ENCODE measurements around the gene TP53I13. TPM values are rescaled to one million over a fixed set of nuclear protein-coding genes. Genes with fewer than 3 reads are reported as not detected.

TP53I13 gene
- total and polyA plus RNA-seq, 2 donors: 26.3 to 74.7 TPM

- no peak overlapping the region for H3K27ac ChIP-seq (ENCODE audit: low read depth)
- no peaks in the 10 kb centered on the region for H3K4me1 ChIP-seq (ENCODE audit: insufficient read depth)
- 49% methylated on average over 30 of the region's 30 CpGs for WGBS
- H3K36me3 ChIP-seq (ENCODE audit: insufficient read depth): peaks cover 4% of the 10 kb centered on the region
- peak overlapping the region; percentile 26 for H3K4me3 ChIP-seq (ENCODE audit: low read depth, low read length)
- no peak for DNase-seq (ENCODE audit: extremely low spot score)
Observed at GRCh38 chr17:29571883-29572681, 3.6 kb downstream of the TP53I13 start.

GRCh38 chr17:29572691-29573557 is 4.4 kb downstream of the TP53I13 start:
- H3K27ac ChIP-seq (ENCODE audit: low read depth): no peak overlapping the region
- peaks cover 4% of the 10 kb centered on the region for H3K36me3 ChIP-seq (ENCODE audit: insufficient read depth)
- WGBS: 20% methylated on average over 62 of the region's 62 CpGs
- H3K4me1 ChIP-seq (ENCODE audit: insufficient read depth): no peaks in the 10 kb centered on the region
- DNase-seq (ENCODE audit: extremely low spot score): no peak
- peak overlapping the region; percentile 26 for H3K4me3 ChIP-seq (ENCODE audit: low read depth, low read length)

- Histone ChIP-seq H3K4me1 (ENCODE audit: insufficient read depth) (no peaks in the 10 kb centered on the region), H3K27ac (ENCODE audit: low read depth) (no peak overlapping the region), H3K4me3 (ENCODE audit: low read depth, low read length) (no peak overlapping the region), H3K36me3 (ENCODE audit: insufficient read depth) (peaks cover 4% of the 10 kb centered on the region)
- DNase-seq (ENCODE audit: extremely low spot score): no peak
- WGBS: 83% methylated on average over 6 of the region's 6 CpGs
Observed at GRCh38 chr17:29573558-29573869, 5.0 kb downstream of the TP53I13 start.

DNA sequence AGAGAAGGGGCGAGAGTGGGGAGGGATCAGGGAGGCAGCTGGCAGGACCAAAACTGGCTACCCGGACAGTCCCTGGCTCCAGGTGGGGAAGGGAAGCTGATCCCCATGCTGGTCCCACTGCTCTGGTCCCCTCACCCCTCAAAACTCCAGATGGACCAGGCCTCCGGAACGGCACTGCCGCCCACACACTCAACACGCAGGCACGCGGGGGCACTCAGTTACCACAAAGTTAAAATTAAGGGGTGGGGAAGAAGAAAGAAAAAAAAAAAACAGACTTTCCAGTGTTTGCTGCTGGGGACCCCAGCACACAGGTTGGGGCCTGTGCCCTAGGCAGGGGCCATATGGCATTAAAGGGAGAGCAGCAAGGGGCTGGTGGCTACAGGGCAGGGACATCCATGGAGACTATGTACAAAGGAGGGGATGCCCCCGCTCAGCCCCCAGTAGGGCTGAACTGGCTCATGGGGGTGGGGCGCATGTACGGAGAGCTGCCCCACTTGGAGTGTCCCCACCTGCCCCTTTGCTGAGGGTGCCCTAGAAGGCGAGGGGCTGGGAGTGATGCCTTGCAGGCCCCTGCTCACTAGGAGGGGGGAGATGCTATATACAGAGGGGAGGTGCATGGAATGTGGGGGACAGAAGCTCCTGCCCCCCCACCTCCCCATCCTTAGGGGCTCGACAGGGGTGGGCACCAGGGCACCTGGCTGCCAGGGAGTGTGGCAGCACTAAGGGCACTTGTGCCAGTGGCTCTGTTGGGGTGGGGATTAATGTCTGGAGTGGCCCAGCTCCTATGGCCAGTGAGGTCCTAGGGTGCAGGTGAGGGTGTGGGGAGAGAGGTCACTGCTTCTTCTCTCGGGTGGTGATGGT is 5.6 kb downstream of the TP53I13 start:
- Histone ChIP-seq H3K4me3 (ENCODE audit: low read depth, low read length) (no peak overlapping the region), H3K4me1 (ENCODE audit: insufficient read depth) (no peaks in the 10 kb centered on the region), H3K27ac (ENCODE audit: low read depth) (no peak overlapping the region), H3K36me3 (ENCODE audit: insufficient read depth) (peaks cover 4% of the 10 kb centered on the region)
- no peak for DNase-seq (ENCODE audit: extremely low spot score)
- WGBS: 87% methylated on average over 14 of the region's 14 CpGs

DNA sequence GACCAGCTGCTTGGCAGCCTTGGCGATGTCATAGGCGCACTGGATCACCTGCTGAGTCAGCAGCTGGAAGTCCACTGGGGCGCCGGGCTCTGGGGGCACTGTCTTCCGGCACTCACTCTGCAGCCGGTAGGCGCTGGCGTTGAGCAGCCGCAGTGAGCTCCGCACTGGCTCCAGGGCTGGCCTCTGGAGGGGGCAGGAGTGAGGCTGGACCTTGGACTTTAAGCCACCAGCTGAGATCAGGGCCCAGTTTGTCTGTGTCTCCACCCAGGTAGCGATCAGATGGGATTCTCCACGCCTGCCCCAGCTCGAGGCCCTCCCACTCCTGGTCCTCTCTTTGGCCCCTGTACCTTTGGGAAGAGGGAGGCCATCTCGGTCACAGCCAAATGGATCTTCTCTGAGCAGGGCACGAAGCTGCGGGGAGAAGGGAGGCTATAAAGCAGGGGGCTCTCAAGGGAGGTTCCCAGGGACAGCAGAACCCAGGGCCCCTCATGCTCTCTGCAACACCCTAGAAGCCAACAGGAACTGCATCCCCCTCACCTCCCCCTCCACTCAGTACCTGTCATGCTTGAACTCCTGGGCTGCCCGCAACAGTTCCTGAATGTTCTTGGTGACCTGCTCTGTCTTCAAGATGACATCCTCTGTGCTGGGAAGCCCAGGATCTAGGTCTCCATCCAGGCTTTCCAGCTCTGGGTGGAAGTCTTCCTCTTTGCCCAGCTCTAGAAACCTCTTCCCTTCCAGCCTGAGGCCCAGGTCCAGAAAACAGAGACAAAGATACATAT is 6.4 kb downstream of the TP53I13 start:
- Histone ChIP-seq H3K4me3 (ENCODE audit: low read depth, low read length) (no peak overlapping the region), H3K4me1 (ENCODE audit: insufficient read depth) (no peaks in the 10 kb centered on the region), H3K36me3 (ENCODE audit: insufficient read depth) (peaks cover 4% of the 10 kb centered on the region), H3K27ac (ENCODE audit: low read depth) (no peak overlapping the region)
- DNase-seq (ENCODE audit: extremely low spot score): no peak
- 81% methylated on average over 17 of the region's 17 CpGs for WGBS

DNA sequence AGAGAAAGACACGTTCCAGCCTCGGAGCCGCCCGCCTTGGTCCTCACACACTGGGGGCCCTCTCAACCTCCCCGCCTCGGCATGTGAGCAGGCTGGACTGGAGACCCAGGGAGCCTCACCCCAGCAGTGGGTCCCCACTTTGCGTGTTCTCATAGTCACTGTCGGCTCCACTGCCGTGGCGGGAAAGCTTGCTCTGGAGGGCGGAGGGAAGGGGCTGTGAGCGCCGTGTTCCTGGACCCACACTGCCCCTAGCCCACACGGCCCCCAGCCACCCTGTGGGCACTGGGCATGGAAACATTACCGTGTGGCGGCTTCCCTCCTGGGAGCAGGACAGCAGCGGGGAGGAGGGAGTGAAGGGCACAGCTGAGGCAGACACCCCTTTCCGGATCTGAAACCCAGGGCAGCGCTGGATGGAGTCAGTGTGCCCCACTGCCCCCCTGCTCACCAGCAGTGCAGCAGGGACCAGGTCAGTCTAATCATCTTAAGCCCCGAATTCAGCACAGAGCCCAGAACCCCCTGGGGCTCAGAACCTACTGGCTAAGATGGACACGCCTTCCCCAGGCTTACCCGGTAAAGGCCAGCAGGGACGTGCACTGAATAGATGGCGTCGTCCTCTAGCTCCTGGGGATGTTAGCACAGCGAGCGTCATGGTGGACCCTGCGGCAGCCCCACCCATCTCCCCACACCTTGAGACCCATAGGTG is 7.2 kb downstream of the TP53I13 start:
- H3K36me3 ChIP-seq (ENCODE audit: insufficient read depth): peaks cover 4% of the 10 kb centered on the region
- H3K27ac ChIP-seq (ENCODE audit: low read depth): no peak overlapping the region

GRCh38 chr17:29576214-29577000 is 7.9 kb downstream of the TP53I13 start:
- H3K36me3 ChIP-seq (ENCODE audit: insufficient read depth): peaks cover 4% of the 10 kb centered on the region
- no peaks in the 10 kb centered on the region for H3K4me1 ChIP-seq (ENCODE audit: insufficient read depth)
- no peak overlapping the region for H3K4me3 ChIP-seq (ENCODE audit: low read depth, low read length)
- WGBS: 92% methylated on average over 37 of the region's 37 CpGs
- no peak overlapping the region for H3K27ac ChIP-seq (ENCODE audit: low read depth)
- DNase-seq (ENCODE audit: extremely low spot score): no peak

More for the DNA sequence above, 7.2 kb downstream of the TP53I13 start:
- Histone ChIP-seq H3K4me1 (ENCODE audit: insufficient read depth) (no peaks in the 10 kb centered on the region), H3K4me3 (ENCODE audit: low read depth, low read length) (no peak overlapping the region)
- 86% methylated on average over 28 of the region's 28 CpGs for WGBS
- no peak for DNase-seq (ENCODE audit: extremely low spot score)

DNA sequence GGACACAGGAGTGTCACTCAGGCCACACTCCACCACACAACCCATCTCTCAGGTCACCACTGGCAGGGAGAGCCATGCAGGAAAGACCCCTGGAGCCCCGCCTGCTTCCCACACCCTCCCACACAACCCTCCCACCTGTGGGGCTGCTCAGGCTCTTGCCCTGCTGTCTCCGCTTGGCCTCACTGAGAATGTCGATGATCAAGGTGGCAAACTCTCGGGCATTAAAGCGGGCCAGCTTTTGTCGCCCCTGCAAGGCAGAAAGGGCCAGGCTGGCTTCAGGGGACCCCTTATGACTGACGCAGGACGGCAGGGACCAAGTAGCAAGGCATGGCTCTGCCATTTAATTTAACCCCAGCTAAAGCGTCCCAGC is 8.5 kb downstream of the TP53I13 start:
- H3K4me3 ChIP-seq (ENCODE audit: low read depth, low read length): no peak overlapping the region
- H3K27ac ChIP-seq (ENCODE audit: low read depth): no peak overlapping the region
- WGBS: 97% methylated on average over 9 of the region's 9 CpGs
- no peaks in the 10 kb centered on the region for H3K4me1 ChIP-seq (ENCODE audit: insufficient read depth)
- peaks cover 4% of the 10 kb centered on the region for H3K36me3 ChIP-seq (ENCODE audit: insufficient read depth)
- DNase-seq (ENCODE audit: extremely low spot score): no peak

GRCh38 chr17:29577385-29578211 is 9.1 kb downstream of the TP53I13 start:
- peaks cover 4% of the 10 kb centered on the region for H3K36me3 ChIP-seq (ENCODE audit: insufficient read depth)
- H3K4me1 ChIP-seq (ENCODE audit: insufficient read depth): no peaks in the 10 kb centered on the region
- no peak overlapping the region for H3K4me3 ChIP-seq (ENCODE audit: low read depth, low read length)
- DNase-seq (ENCODE audit: extremely low spot score): no peak
- H3K27ac ChIP-seq (ENCODE audit: low read depth): no peak overlapping the region
- 68% methylated on average over 22 of the region's 22 CpGs for WGBS

DNA sequence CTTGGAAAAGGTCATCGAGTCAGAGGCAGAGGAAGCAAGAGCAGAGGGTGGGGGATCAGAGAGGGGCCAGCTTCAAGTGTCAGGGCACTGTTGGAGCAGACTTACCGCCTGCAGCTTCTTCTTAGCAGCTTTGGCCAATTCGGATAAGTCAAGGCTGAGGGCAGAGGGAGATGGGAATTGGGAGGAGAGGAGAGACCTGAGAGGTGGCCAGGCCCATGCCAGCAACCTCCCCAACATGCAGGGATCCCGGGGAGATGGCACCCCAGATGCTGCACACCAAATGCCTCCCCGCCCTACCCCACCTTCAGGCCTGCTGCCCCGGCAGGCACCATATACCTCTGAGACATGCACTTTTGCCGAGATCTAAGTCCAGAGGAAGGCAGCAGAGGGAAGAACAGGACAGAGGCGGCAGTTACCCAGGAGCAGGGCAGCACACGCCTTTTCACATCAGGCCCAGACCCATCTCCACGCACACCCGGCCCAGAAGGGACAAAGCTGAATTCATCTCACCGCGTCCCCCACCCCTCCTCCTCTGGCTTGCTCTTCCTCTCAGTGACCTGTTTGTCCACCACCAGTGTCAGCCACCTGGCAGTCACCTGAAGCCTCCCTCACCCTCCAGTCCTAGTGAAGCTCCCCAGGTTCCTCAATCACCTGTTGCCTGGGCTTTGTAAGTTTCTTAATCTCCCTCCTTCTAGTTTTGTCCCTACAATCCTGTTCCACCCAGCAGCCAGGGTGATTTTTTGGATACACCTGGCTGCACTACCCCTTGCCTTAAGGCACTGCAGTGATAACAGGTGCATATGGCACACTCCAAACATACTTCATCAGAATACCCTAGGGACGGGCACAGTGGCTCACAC is 10.4 kb downstream of the TP53I13 start:
- Histone ChIP-seq H3K27ac (ENCODE audit: low read depth) (no peak overlapping the region), H3K4me3 (ENCODE audit: low read depth, low read length) (no peak overlapping the region), H3K4me1 (ENCODE audit: insufficient read depth) (no peaks in the 10 kb centered on the region), H3K36me3 (ENCODE audit: insufficient read depth) (peaks cover 4% of the 10 kb centered on the region)
- WGBS: 93% methylated on average over 14 of the region's 14 CpGs
- no peak for DNase-seq (ENCODE audit: extremely low spot score)
